HG03103 (cell line): ENCODE measurements around the gene POLRMT.

Experiments used
- ATAC-seq: cut with Tn5 transposase; IDR thresholded peaks from one replicate; pipeline ENCODE4 v1.9.1; 2021; ENCODE audit warnings: low read depth; ENCODE audit not compliant: unreplicated experiment

The POLRMT gene

GRCh38 chr19:583198-583967 is 50.0 kb downstream of the POLRMT start:
- ATAC-seq, result no peak

- no peak for ATAC-seq
These were observed 50.7 kb downstream of the POLRMT start for GRCh38 chr19:582497-583197.

GRCh38 chr19:581399-582111 is 51.8 kb downstream of the POLRMT start:
- no peak for ATAC-seq

GRCh38 chr19:580274-580835 is 53.0 kb downstream of the POLRMT start:
- ATAC-seq, result no peak

GRCh38 chr19:579842-580155 is 53.5 kb downstream of the POLRMT start:
- no peak for ATAC-seq

- ATAC-seq, result no peak
These were observed 54.1 kb downstream of the POLRMT start for GRCh38 chr19:579111-579841.

GRCh38 chr19:577439-578392 is 55.6 kb downstream of the POLRMT start:
- ATAC-seq, result no peak

- no peak for ATAC-seq
These were observed 56.4 kb downstream of the POLRMT start for GRCh38 chr19:576768-577438.

GRCh38 chr19:575527-576506 is 57.5 kb downstream of the POLRMT start:
- no peak for ATAC-seq

- no peak for ATAC-seq
These were observed 58.4 kb downstream of the POLRMT start for GRCh38 chr19:574658-575526.

GRCh38 chr19:573519-573825 is 59.9 kb downstream of the POLRMT start:
- no peak for ATAC-seq

GRCh38 chr19:572743-573518 is 60.4 kb downstream of the POLRMT start:
- peak; percentile 18 for ATAC-seq

- ATAC-seq, result peak; percentile 69
These were observed 61.1 kb downstream of the POLRMT start, which contains the start of gene BSG for GRCh38 chr19:572140-572742. TSS of gene BSG (plus strand) at chr19:572596. CDS start at chr19:572635, 39 bp downstream.

GRCh38 chr19:571566-571974 is 61.8 kb downstream of the POLRMT start:
- ATAC-seq, result no peak

GRCh38 chr19:570937-571565 is 62.3 kb downstream of the POLRMT start:
- ATAC-seq, result no peak
